Stimulated activated CD4-positive, alpha-beta T cell treated with anti-CD3 and anti-CD28 coated beads, Interleukin-12 subunit alpha, Interleukin-12 subunit beta, amount 100 ng/mL, for 24 hours (primary cell): ENCODE results near the gene SFXN5.
A peak's percentile ranks its signal among the peaks of the same experiment; 100 is the strongest.

Source experiments
- DNase-seq, 2 experiments: peaks; one replicate each; pipeline ENCODE4 v3.0.0-alpha.2; 2020; ENCODE audit warnings: low read depth in 2 of 2

Gene SFXN5

DNA sequence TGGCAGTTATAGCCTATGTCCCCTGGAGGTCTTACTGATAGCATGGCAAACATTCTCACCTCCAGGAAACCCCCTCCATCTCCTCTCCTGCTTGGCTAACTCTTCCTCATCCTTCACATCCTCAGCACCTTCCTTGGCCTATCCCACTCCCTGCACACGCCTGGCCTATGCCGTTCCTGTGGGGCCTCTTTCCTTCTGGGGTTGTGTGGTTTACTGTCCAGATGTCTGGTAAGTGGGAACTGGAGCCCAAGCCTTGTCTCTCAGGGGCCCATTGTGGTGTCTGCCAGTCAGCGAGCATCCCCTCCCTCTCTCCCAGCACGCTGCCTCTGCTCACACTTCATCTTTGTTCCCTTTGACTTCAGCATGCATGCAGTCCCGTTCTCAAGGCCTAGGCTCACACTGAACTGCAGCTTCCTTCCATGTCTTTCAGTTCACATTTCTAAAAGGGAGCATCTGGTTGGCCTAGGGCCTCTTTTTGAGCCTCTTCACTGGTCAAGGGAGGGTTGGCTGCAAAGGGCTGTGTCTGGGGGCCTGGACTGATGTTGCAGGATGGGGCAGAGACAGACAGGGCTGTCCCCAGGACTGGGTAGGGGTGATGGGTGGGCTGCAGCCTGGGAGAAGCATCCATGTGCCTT lies 171.2 kb downstream of the SFXN5 start:
- DNase-seq = no peak

DNA sequence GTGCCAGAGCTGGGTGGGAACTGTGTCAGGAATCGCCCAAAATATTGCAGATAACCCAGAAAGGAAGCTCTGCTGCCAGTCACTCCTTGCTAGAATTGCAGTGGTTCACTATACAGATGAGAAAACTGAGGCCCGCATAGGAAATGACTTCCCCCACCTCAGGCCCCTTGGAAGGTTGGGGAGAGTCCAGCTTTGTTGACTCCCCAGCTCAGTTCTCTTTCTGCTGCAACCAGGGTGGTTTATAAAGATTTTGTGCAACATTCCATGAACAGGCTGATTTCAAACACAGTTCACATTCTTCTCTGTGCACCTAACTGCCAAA lies 173.0 kb downstream of the SFXN5 start:
- no peak for DNase-seq

DNA sequence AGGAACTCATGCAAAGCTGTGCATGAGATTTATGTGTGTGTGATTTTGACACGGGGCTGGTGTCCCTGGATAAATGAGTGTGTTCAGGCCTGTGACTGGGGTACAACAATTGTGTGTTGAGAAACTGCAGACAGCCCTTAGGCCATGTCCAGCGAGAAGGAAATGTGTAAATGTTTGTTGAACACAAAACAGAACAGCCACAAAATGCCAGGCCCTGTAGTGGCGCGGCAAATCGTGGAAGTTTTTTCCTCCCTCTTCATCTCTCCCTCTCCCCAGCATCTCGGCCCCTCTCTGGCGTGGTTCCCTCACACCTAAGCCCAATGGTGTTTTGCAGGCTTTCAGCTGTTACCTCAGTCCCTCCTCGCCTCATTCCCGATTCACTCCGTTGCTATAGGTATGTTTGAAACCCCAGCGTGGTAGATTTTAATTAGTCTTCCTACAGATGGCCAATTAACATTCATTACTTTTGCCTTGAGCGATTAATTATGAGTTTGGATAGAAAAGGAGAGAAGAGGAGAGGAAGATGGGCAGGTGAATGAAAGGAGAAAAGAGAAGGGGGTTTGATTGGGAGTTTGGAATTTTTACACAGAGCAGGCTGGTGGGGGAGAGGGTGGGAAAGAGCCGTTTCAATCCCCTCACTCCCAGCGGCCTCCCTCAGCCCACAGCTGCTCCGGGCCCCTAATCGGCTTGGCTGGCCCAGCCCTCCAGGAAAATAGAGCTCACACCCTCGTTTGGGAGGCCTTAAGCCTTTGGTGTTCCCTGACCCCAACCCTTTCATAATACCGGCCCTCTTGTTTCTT lies 173.5 kb downstream of the SFXN5 start:
- no peak for DNase-seq

GRCh38 chr2:72896446-72896845 lies 175.1 kb downstream of the SFXN5 start:
- no peak for DNase-seq

DNA sequence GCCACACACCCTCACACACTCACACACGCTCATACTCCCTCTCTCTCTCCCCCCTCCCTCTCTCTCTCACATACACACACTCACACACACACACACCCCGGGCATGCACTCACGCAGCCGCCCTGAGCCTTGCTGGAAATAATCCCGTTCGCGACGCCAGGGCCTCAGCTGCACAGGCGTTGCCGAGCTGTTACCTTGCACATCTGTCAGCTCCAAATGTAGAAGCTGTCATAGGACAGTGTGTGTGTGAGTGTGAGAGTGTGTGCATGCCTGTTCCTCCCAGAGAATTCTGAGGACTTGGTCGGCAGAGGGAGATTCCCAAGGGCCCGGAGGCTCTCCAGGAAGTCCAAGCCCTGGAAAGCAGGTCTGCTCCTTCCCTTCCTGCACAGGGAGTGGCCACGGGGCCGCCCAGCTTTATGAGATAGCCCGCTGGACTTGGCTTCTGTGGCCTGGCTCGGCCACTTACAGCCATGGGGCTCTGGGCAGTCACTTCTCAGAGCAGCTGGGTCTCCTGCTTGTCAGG lies 175.7 kb downstream of the SFXN5 start:
- no peak for DNase-seq

DNA sequence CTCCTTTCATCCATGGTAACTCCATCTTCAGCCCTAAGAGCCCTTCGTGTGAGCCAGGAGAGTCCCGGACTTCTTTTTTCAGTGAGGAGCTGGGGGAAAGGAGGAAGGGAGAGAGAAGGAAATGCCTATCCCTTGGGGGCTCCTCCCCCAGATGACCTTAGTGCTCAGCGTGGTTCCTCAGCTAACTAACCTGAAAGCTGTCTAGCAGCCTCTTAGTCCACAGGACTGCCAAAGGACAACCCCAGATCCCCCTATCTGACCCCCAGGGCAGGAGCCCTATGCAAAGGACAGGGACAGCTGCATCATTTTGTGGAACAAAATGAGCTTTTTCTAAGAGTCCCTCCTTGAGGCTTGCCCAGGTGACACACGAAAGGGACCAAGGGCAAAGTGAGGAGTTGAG lies 176.4 kb downstream of the SFXN5 start:
- no peak for DNase-seq

DNA sequence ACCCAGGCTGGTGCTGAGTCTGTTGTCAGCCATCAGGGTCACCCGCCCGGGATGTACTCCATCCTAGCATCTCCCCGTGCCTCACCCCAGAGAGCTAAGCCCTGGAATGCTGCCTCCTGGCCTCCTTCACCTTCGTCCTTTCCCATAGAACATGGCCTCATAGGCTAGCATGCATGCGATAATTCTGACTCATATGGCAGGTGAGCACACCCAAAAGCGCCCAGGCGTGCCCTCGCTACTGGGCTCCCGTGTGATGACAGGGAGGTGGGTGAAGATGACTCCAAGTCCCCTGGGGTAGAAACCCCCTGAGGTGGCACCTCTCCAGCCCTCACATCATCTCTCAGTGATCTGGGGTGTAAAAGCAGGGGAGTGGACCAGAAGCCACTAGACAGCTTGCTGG lies 177.0 kb downstream of the SFXN5 start:
- no peak for DNase-seq

- peak in 1 of 2 experiments; percentile 40 for DNase-seq
Measured at GRCh38 chr2:72893594-72894319, 177.8 kb downstream of the SFXN5 start.

DNA sequence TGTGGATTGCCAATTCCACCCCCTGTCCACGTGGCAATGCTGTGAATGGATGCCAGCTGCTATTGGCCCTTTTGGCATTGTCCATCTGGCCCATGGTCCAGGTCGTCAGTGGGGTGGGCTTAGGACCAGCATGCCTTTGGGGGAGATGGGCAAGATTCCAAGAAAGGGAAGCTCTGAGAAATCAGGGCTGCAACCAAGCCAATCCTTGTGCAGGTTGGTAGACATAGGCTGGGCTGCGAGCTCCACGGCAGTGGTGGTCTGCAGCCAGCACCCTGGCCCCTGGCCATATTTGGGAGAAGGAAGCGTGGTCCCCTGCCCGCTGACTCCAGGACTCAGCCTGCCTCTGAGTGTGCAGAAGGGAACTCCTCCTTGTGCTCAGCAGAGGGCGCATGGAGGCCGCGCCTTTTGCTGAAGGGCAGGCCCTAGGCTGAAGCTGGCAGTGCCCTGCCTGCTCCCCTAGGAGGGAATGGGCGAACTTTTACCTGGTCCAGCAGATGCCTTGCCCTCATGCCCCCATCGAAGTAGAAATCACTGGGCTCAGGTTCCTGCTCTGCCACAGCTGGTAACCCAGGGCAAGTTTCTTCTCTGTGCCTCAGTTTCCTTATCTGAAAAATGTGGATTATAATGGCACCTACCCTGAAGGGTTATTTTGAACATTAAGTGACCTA lies 178.9 kb downstream of the SFXN5 start:
- DNase-seq = peak in 1 of 2 experiments; percentile 36
